GM18511 (cell line): ENCODE measurements around the gene SLC6A19.
"Not testable (repeated sequence)": the region's sequence is repeated elsewhere in the genome, so short reads cannot be mapped to it uniquely, and the experiment has no call there.

Source experiments
- ATAC-seq: cut with Tn5 transposase; IDR thresholded peaks from one replicate; pipeline ENCODE4 v1.9.1; 2021; ENCODE audit warnings: mild to moderate bottlenecking, moderate library complexity; ENCODE audit not compliant: unreplicated experiment

The SLC6A19 gene

GRCh38 chr5:1220351-1220750 is 19.0 kb downstream of the SLC6A19 start:
- no peak for ATAC-seq

- ATAC-seq, result no peak
These were observed 19.4 kb downstream of the SLC6A19 start for GRCh38 chr5:1220831-1221230.

DNA sequence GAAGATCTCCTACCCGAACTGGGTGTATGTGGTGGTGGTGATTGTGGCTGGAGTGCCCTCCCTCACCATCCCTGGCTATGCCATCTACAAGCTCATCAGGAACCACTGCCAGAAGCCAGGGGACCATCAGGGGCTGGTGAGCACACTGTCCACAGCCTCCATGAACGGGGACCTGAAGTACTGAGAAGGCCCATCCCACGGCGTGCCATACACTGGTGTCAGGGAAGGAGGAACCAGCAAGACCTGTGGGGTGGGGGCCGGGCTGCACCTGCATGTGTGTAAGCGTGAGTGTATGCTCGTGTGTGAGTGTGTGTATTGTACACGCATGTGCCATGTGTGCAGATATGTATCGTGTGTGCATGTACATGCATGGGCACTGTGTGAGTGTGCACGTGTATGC is 20.3 kb downstream of the SLC6A19 start:
- ATAC-seq, result no peak

GRCh38 chr5:1222147-1222546 is 20.8 kb downstream of the SLC6A19 start:
- ATAC-seq, result no peak

DNA sequence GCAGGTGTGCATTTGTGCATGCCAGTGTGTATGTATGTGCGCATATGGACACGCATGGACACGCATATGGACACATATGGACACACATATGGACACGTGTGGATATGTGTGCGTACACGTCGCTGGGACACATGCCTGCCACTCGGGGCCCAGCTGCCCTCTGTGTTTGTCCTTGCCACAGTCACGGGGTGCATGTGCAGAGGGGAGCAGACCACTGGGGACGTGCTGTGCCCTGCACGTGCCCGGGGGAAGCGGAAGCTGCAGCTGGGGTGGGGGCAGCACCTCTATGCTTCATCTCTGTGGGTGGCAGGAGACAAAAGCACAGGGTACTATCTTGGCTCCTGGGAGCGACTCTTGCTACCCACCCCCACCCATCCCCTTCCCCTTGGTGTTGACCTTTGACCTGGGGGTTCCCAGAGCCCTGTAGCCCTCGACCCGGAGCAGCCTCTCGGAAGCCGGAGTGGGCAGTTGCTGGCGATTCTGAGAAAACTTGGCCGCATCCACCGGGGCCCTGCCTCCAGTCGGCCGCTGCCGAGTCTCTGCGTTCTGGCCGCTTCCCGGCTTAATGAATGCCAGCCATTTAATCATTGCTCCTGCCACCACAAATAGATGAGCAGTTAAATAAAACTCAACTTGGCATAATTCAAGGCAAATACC is 21.4 kb downstream of the SLC6A19 start:
- ATAC-seq, result no peak

- no peak for ATAC-seq
These were observed 21.9 kb downstream of the SLC6A19 start for GRCh38 chr5:1223278-1223670.

DNA sequence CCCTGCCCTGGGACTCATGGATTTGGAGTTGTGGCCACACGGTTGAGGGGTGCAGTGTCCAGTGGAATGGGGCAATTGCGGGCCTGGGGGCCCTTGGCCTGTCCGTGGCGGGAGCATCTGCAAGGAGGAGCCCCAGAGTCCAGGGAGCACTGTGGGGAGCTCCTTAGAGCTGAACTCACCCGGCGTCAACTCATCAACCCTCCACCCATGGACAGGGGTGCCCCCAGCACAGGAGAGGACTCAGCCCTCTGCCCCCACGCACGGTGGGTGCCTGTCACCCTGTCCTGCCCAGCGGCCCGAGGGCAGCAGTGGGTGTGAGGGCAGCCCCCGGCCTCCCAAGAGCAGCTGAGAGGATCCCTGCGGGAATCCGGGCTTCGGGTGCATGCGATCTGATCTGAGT is 23.2 kb downstream of the SLC6A19 start:
- ATAC-seq, result no peak

DNA sequence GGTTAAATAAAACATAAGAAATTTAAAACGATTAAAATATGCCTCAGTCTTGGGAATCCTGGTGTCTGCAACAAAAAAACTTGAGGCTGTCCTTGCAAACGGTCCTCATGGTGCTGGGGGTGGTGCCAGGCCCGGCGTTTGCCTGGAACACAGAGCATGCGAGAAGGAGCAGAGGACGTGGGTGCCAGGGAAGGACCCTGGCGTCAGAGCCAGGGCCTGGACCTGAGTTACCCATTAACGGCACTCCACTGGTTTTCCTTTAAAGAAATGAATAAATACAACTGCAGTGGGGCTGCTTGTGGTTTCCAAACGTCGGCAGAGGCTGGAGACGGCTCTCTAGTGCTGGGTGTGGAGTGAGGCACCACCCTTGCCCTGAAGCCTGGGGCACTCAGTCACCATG is 23.7 kb downstream of the SLC6A19 start, which contains the start of gene SLC6A18:
TSS of gene SLC6A18 (plus strand) at position 301 of the 400 bp plus-strand sequence. CDS start at position 398, 97 bp downstream.
- no peak for ATAC-seq

GRCh38 chr5:1226231-1226630 is 24.8 kb downstream of the SLC6A19 start:
- ATAC-seq, result no peak

GRCh38 chr5:1226839-1227581 is 25.6 kb downstream of the SLC6A19 start:
- no peak for ATAC-seq

DNA sequence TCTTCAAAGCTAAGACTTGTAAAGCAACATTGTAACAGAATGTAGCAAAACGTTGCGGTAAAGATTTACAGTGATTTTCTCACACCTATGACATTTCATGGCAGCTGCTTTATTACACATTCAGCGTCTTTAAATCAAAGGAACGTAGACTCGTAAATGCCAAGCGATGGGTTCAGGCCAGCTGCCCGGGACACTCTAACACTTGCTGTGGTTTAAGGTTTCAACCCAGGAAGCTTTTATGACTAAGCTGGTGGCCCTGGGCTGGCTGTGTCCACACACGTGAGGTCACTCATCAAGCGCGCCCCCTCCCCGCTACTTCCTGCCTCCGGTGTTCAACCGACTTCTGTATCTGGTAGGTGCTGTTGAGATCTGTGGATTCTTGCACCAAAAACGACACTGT is 26.3 kb downstream of the SLC6A19 start:
- ATAC-seq, result no peak

GRCh38 chr5:1228120-1228519 is 26.7 kb downstream of the SLC6A19 start:
- no peak for ATAC-seq

- ATAC-seq, result not testable (repeated sequence)
These were observed 27.6 kb downstream of the SLC6A19 start for GRCh38 chr5:1229023-1229422.

DNA sequence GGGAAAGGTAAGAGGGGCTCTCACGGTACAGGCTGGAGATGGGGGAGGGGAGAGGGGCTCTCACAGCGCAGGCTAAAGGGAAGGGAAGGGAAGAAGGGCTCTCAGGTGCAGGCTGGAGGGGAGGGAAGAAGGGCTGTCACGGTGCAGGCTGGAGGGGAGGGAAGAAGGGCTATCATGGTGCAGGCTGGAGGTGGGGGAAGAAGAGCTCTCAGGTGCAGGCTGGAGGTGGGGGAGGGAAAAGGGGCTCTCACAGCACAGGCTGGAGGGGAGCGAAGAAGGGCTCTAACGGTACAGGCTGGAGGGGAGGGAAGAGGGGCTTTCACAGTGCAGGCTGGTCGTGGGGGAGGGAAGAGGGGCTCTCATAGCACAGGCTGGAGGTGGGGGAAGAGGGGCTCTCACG is 28.4 kb downstream of the SLC6A19 start:
- no peak for ATAC-seq

GRCh38 chr5:1230551-1230950 is 29.2 kb downstream of the SLC6A19 start:
- ATAC-seq, result no peak

DNA sequence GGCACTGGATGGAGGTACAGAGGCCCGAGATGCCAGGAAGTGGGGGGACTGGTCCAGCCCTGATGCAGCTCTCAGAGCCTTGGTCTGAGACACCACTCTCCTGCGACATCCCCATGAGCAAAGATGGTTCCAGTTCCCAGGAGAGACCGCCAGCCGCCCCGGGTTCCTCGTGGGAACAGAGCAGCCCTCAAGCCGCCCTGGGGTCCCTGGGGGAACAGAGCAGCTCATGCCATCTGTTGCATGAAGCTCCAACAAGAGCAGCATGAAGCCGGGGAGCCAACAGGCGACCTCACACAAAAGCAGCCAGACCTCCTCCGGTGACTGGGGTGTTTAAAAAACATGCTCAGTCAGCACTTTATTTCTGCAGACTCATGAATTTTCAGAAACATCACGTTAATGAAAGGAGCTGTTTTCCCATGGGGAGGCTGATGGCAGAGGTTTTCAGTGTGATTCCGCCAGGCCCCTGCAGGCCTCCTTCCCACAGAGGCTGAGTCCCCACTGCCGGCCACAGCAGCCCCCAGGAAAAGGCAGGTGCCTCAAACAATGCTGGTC is 30.0 kb downstream of the SLC6A19 start:
- ATAC-seq, result no peak

GRCh38 chr5:1232780-1233179 is 31.4 kb downstream of the SLC6A19 start:
- no peak for ATAC-seq

- ATAC-seq, result no peak
These were observed 34.0 kb downstream of the SLC6A19 start for GRCh38 chr5:1235379-1235778.

DNA sequence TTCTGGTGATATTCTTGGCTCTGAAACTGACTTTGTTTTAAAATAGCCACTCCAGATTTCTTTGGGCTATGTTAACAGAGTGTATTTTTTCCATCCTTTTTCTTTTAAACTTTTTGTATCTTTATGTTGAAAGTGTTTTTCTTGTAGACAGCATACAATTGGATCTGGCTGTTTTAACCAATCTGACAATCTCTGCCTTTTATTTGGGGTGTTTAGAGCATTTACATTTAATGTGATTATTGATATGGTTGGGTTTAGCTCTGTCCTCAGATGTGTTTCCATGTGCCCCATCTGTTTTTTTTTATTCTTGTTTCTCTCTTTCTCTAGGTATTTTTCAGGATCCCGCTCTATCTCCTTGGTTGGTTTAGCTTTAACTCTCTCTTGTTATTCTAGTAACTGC is 34.4 kb downstream of the SLC6A19 start:
- ATAC-seq, result no peak

GRCh38 chr5:1239505-1240251 is 38.3 kb downstream of the SLC6A19 start:
- no peak for ATAC-seq

DNA sequence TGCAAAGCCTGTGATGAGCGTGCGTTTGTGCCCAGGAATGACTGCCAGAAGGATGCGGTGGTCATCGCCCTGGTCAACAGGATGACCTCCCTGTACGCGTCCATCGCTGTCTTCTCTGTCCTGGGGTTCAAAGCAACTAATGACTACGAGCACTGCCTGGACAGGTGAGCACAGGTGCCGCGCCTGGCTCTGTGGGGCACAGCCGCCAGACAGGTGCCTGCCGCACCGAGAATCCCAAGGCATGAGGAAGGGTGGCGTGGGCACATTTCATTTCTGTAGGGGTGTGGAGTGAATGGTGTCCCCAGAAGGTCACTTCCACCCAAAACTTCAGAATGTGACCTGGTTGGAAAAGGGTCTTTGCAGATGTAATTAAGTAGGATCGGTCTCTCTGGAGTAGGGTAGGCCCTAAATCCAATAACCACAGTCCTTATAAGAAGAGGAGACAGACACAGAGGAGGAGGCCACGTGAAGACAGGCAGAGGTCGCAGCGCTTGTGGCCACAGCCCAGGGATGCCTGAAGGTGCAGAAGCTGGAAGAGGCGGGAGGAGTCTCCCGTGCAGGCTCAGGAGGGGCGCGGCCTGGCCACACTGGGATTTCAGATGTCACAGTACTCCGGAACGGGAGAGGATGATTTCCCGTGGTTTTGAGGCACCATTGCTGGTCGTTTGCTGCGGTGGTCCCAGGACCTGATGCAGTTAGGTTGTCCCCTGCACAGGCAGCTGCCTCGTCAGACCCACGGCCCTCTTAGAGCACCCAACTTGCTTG is 39.3 kb downstream of the SLC6A19 start:
- ATAC-seq, result no peak
